ENCODE measurements around the gene IKZF4. TPM values are rescaled to one million over a fixed set of nuclear protein-coding genes. Genes with fewer than 3 reads are reported as not detected.

The IKZF4 gene
- total and polyA plus RNA-seq, 4 donors, result 3.3 to 10.7 (median 5.2) TPM

DNA sequence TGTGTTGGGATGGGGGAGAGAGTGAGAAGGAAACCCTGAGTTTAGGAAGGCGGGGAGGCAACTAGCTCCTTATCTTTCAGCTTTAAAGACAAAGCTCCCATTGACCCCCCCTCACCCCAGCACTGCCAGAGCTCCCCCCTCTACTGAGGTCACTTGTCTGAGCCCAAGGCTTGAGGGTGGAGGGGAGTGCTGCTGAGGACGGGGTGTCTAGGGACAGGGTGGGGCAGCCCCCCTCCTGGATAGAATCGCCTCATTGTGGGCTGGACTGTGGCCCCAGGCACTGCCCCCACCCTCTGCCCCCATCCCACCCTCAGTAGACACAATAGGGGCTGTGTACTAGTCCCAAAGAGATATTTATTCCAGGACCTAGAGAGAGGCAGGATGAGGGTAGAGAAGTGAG, 62.1 kb downstream of the IKZF4 start:
- no peak overlapping the region for H3K4me3 ChIP-seq
- TF ChIP-seq, protein P1, sequence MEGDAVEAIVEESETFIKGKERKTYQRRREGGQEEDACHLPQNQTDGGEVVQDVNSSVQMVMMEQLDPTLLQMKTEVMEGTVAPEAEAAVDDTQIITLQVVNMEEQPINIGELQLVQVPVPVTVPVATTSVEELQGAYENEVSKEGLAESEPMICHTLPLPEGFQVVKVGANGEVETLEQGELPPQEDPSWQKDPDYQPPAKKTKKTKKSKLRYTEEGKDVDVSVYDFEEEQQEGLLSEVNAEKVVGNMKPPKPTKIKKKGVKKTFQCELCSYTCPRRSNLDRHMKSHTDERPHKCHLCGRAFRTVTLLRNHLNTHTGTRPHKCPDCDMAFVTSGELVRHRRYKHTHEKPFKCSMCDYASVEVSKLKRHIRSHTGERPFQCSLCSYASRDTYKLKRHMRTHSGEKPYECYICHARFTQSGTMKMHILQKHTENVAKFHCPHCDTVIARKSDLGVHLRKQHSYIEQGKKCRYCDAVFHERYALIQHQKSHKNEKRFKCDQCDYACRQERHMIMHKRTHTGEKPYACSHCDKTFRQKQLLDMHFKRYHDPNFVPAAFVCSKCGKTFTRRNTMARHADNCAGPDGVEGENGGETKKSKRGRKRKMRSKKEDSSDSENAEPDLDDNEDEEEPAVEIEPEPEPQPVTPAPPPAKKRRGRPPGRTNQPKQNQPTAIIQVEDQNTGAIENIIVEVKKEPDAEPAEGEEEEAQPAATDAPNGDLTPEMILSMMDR (IDR thresholded peaks at IDR 0.05; ENCODE audit: control extremely low read depth, extremely low read depth), result no peak
- DNase-seq (no peak), ATAC-seq (ENCODE audit: insufficient read depth, low FRiP score) (no peak)
- peaks cover 0 to 2% (median 0%) of the 10 kb centered on the region in 4 donors for H3K36me3 ChIP-seq (ENCODE audit: control insufficient read depth in 4 of 4, insufficient read depth in 4 of 4, low read length in 4 of 4)
- peaks cover 0 to 27% (median 25%) of the 10 kb centered on the region in 3 donors for H3K27me3 ChIP-seq (ENCODE audit: control insufficient read depth in 3 of 3, insufficient read depth in 3 of 3, low read length in 2 of 3)
- H3K4me1 ChIP-seq (ENCODE audit: control insufficient read depth in 5 of 5, insufficient read depth in 5 of 5, low read length in 5 of 5), result peaks cover 0 to 17% (median 6%) of the 10 kb centered on the region in 5 donors
- H3K27ac ChIP-seq (ENCODE audit: low read depth in 1 of 2, low read length in 1 of 2), result no peak overlapping the region
- no peaks in the 10 kb centered on the region for H3K9me3 ChIP-seq (ENCODE audit: control insufficient read depth in 4 of 4, insufficient read depth in 3 of 4, low read length in 3 of 4)
- 61 to 82% methylated on average over 3 of the region's 3 CpGs for WGBS, 2 donors
- H3K9ac ChIP-seq (ENCODE audit: insufficient read depth in 1 of 2, low read length in 2 of 2), result no peak overlapping the region

DNA sequence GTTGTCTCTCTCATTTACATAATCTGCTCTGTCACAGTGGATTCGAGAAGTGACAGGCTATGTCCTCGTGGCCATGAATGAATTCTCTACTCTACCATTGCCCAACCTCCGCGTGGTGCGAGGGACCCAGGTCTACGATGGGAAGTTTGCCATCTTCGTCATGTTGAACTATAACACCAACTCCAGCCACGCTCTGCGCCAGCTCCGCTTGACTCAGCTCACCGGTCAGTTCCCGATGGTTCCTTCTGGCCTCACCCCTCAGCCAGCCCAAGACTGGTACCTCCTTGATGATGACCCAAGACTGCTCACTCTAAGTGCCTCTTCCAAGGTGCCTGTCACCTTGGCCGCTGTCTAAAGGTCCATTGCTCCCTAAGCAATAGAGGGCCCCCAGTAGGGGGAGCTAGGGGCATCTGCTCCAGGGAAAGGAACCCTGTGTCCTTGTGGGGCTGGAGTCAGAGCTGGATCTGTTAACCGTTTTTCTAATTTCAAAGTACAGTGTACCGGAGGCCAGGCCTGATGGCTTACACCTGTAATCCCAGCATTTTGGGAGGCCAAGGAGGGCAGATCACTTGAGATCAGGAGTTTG, 64.2 kb downstream of the IKZF4 start:
- Histone ChIP-seq H3K4me1 (ENCODE audit: control insufficient read depth in 5 of 5, insufficient read depth in 5 of 5, low read length in 5 of 5) (peaks cover 0 to 13% (median 6%) of the 10 kb centered on the region in 5 donors), H3K4me3 (no peak overlapping the region), H3K27ac (ENCODE audit: low read depth in 1 of 2, low read length in 1 of 2) (no peak overlapping the region), H3K9me3 (ENCODE audit: control insufficient read depth in 4 of 4, insufficient read depth in 3 of 4, low read length in 3 of 4) (no peaks in the 10 kb centered on the region), H3K9ac (ENCODE audit: insufficient read depth in 1 of 2, low read length in 2 of 2) (no peak overlapping the region), H3K27me3 (ENCODE audit: control insufficient read depth in 3 of 3, insufficient read depth in 3 of 3, low read length in 2 of 3) (peaks cover 0 to 23% (median 16%) of the 10 kb centered on the region in 3 donors), H3K36me3 (ENCODE audit: control insufficient read depth in 4 of 4, insufficient read depth in 4 of 4, low read length in 4 of 4) (peaks cover 0 to 2% (median 0%) of the 10 kb centered on the region in 4 donors)
- TF ChIP-seq, protein P1 (IDR thresholded peaks at IDR 0.05; ENCODE audit: control extremely low read depth, extremely low read depth), result no peak
- WGBS, 2 donors, result 87 to 88% methylated on average over 15 of the region's 15 CpGs
- ATAC-seq (ENCODE audit: insufficient read depth, low FRiP score) (no peak), DNase-seq (no peak)

DNA sequence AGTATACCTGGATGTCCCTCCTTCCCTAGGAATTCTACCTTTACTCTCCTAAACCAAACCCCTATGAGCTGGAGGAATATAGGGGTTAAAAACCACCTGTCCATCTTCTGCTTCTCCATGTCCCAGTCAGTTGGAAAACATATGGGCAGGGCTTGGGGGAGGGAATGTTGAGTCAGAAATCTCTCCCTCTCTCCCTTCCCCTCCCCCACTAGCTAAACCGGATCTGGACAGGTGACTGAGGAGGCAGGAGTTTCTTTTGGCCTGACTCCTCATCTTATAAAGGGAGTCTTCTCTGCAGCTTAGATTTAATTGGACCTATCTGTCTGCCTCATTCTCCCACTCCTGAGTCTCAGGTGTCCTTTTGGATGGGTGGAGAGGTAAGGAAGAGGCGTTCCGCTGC, 65.3 kb downstream of the IKZF4 start:
- 67 to 79% methylated on average over 3 of the region's 3 CpGs for WGBS, 2 donors
- H3K4me1 ChIP-seq (ENCODE audit: control insufficient read depth in 5 of 5, insufficient read depth in 5 of 5, low read length in 5 of 5), result peaks cover 0 to 13% (median 0%) of the 10 kb centered on the region in 5 donors
- DNase-seq (peak in 1 of 3 donors; percentile 28), ATAC-seq (ENCODE audit: insufficient read depth, low FRiP score) (peak; percentile 51)
- peaks cover 0 to 2% (median 0%) of the 10 kb centered on the region in 4 donors for H3K36me3 ChIP-seq (ENCODE audit: control insufficient read depth in 4 of 4, insufficient read depth in 4 of 4, low read length in 4 of 4)
- TF ChIP-seq, protein P1 (IDR thresholded peaks at IDR 0.05; ENCODE audit: control extremely low read depth, extremely low read depth), result no peak
- peaks cover 0 to 15% (median 8%) of the 10 kb centered on the region in 3 donors for H3K27me3 ChIP-seq (ENCODE audit: control insufficient read depth in 3 of 3, insufficient read depth in 3 of 3, low read length in 2 of 3)
- H3K9ac ChIP-seq (ENCODE audit: insufficient read depth in 1 of 2, low read length in 2 of 2), result no peak overlapping the region
- H3K4me3 ChIP-seq, result no peak overlapping the region
- peak overlapping the region in 1 of 2 donors; percentile 22 for H3K27ac ChIP-seq (ENCODE audit: low read depth in 1 of 2, low read length in 1 of 2)
- no peaks in the 10 kb centered on the region for H3K9me3 ChIP-seq (ENCODE audit: control insufficient read depth in 4 of 4, insufficient read depth in 3 of 4, low read length in 3 of 4)
